Caco-2 (cell line): ENCODE measurements around the gene TRPV5. TPM values are rescaled to one million over a fixed set of nuclear protein-coding genes. Genes with fewer than 3 reads are reported as not detected.

Experiments
- BruUV-seq: library from RNA; stranded (reverse); fragments of 400-500 nt; replicated peaks from 2 replicates; lab custom pipeline; 2021; lab: Mats Ljungman, UMichigan
- CTCF ChIA-PET: fragments of 300-600 bp; sonication (Branson Sonifier 250); formaldehyde crosslinking; loops from one replicate; lab custom pipeline; 2022; ENCODE audit warnings: antibody characterized with exemption; lab: Charles Lee
- POLR2A ChIA-PET: fragments of 300-600 bp; sonication (Branson Sonifier 250); formaldehyde crosslinking; loops from one replicate; lab custom pipeline; 2022; ENCODE audit warnings: antibody characterized with exemption; lab: Charles Lee
- DNase-seq, 2 experiments: peaks; one replicate each; pipeline versions ENCODE4 v3.0.0 to v3.0.0-alpha.2; 2020 to 2022
- H3K27me3 ChIP-seq: replicated peaks from 2 replicates; pipeline ENCODE4 v1.6.0; 2011; ENCODE audit warnings: low read length; ENCODE audit not compliant: control insufficient read depth, insufficient read depth
- H3K36me3 ChIP-seq: 2 replicates; pipeline ENCODE4 v1.5.1; 2011; ENCODE audit warnings: low read length; ENCODE audit not compliant: control insufficient read depth, insufficient read depth
- H3K4me1 ChIP-seq: fragments of 250-450 bp; sonication (Bioruptor Pico); 2 replicates; pipeline ENCODE4 v1.5.1; 2020; ENCODE audit warnings: mild to moderate bottlenecking
- H3K4me3 ChIP-seq: 2 replicates; pipeline ENCODE4 v1.5.1; 2011; ENCODE audit warnings: low read depth, mild to moderate bottlenecking, control low read depth, low read length
- H3K9me3 ChIP-seq: fragments of 250-450 bp; sonication (Bioruptor Pico); 2 replicates; pipeline ENCODE4 v1.5.1; 2020; ENCODE audit warnings: mild to moderate bottlenecking, moderate library complexity
- H3K27ac Mint-ChIP-seq: one replicate; pipeline ENCODE4 v1.8.0; 2022; ENCODE audit warnings: mixed read lengths; ENCODE audit not compliant: unreplicated experiment
- H3K27me3 Mint-ChIP-seq: one replicate; pipeline ENCODE4 v1.8.0; 2022; ENCODE audit warnings: mixed read lengths; ENCODE audit not compliant: insufficient read depth, unreplicated experiment
- H3K36me3 Mint-ChIP-seq: one replicate; pipeline ENCODE4 v1.8.0; 2022; ENCODE audit warnings: mild to moderate bottlenecking, mixed read lengths; ENCODE audit not compliant: insufficient read depth, unreplicated experiment
- H3K4me1 Mint-ChIP-seq: one replicate; pipeline ENCODE4 v1.8.0; 2022; ENCODE audit warnings: low read depth, mixed read lengths; ENCODE audit not compliant: unreplicated experiment
- H3K4me3 Mint-ChIP-seq: one replicate; pipeline ENCODE4 v1.8.0; 2022; ENCODE audit warnings: mild to moderate bottlenecking, moderate library complexity, mixed read lengths; ENCODE audit not compliant: unreplicated experiment
- H3K9me3 Mint-ChIP-seq: one replicate; pipeline ENCODE4 v1.8.0; 2022; ENCODE audit warnings: mixed read lengths; ENCODE audit not compliant: unreplicated experiment
- intact Hi-C: fragments of 100-400 bp; cut with micrococcal nuclease; formaldehyde crosslinking; loops from one replicate; pipeline ENCODE4 v1.10.0; 2022; ENCODE audit not compliant: unreplicated experiment
- total RNA-seq: library from RNA; stranded (reverse); gene quantifications from 2 replicates; pipeline ENCODE4 v1.2.3, GENCODE V29; 2022
- TF ChIP-seq, protein P1 (sequence below), 2 experiments: fragments of 200-600 bp in 1 of 2; IDR thresholded peaks; 1 replicate in 1 of 2; 2 replicates in 1 of 2; pipeline versions ENCODE4 v1.5.1 to v1.8.0; 2011 to 2022; ENCODE audit warnings: antibody characterized with exemption in 1 of 2, control low read depth in 1 of 2, inconsistent platforms in 1 of 2, low read depth in 1 of 2, low read length in 1 of 2, mild to moderate bottlenecking in 1 of 2, moderate library complexity in 1 of 2; ENCODE audit not compliant: insufficient read depth in 1 of 2, severe bottlenecking in 1 of 2, unreplicated experiment in 1 of 2

Gene TRPV5
- total RNA-seq, 1 experiment from 2014 or later = not detected

DNA sequence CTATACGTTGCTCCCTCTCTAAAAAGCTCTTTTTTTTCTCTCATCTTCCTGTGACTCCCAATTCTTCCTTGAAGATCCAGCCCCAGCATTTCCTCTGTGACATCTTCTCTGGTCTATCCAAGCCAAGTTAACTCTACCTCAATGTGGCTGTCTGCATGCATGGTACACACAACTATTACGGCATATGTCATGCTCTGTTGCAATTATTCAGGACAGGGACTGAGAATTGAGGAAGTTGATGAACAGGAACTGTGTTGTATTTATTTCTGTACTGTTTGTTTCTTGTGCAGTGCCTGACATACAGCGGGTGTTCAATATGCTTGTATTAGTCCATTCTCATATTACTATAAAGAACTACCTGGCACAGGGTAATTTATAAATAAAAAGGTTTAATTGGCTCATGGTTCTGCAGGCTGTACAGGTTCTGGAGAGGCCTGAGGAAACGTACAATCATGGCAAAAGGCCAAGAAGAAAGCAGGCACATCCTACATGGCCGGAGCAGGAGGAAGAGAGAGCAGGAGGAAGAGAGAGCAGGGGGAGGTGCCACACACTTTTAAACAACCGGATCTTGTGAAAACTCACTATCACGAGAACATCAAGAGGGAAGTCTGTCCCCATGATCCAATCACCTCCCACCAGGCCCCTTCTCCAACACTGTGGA, 6.3 kb downstream of the TRPV5 start:
- H3K27me3 ChIP-seq = no peaks in the 10 kb centered on the region
- no peaks in the 10 kb centered on the region for H3K36me3 ChIP-seq
- H3K9me3 Mint-ChIP-seq = no peaks in the 10 kb centered on the region
- H3K4me1 ChIP-seq = peaks cover 18% of the 10 kb centered on the region
- TF ChIP-seq, protein P1, sequence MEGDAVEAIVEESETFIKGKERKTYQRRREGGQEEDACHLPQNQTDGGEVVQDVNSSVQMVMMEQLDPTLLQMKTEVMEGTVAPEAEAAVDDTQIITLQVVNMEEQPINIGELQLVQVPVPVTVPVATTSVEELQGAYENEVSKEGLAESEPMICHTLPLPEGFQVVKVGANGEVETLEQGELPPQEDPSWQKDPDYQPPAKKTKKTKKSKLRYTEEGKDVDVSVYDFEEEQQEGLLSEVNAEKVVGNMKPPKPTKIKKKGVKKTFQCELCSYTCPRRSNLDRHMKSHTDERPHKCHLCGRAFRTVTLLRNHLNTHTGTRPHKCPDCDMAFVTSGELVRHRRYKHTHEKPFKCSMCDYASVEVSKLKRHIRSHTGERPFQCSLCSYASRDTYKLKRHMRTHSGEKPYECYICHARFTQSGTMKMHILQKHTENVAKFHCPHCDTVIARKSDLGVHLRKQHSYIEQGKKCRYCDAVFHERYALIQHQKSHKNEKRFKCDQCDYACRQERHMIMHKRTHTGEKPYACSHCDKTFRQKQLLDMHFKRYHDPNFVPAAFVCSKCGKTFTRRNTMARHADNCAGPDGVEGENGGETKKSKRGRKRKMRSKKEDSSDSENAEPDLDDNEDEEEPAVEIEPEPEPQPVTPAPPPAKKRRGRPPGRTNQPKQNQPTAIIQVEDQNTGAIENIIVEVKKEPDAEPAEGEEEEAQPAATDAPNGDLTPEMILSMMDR (IDR thresholded peaks at IDR 0.05; ENCODE audit: insufficient read depth in 1 of 2, low read depth in 1 of 2, low read length in 1 of 2, severe bottlenecking in 1 of 2, unreplicated experiment in 1 of 2) = no peak
- POLR2A ChIA-PET = no interaction called here
- intact Hi-C loops = no loop called here
- DNase-seq = no peak
- no peaks in the 10 kb centered on the region for H3K36me3 Mint-ChIP-seq
- 0 out of 2 replicates have a peak, but pooled peaks cover 4% of the 10 kb centered on the region for H3K9me3 ChIP-seq
- no peak overlapping the region for H3K4me3 ChIP-seq
- no peaks in the 10 kb centered on the region for H3K27me3 Mint-ChIP-seq
- peaks cover 15% of the 10 kb centered on the region for H3K4me1 Mint-ChIP-seq
- H3K4me3 Mint-ChIP-seq = no peak overlapping the region
- CTCF ChIA-PET = no interaction called here
- no peak overlapping the region for H3K27ac Mint-ChIP-seq
- no TSS peak for BruUV-seq

DNA sequence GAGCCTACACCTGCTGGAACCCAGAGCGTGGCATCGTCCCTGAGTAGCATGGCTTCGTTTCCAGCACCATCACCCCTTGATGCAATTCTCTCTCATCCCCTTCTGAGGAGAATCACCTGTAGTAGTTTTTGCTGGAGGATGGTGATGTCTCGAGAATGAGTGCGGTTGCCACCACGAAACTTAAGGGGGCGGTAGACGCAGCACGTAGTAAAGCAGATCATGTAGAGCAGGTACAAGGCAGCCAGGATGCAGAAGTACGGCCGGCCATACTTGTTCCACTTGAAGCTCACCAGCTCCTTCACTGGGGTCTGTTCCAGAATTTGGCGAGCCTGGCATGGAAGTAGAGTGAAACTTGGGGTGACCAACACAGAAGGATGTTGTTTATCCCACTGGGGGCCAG, 8.1 kb downstream of the TRPV5 start:
- no peak overlapping the region for H3K4me3 ChIP-seq
- H3K27me3 Mint-ChIP-seq = no peaks in the 10 kb centered on the region
- CTCF ChIA-PET = interaction anchor here (0.6 kb wide), 1 partner anchor 10 kb away, joined by 3 read pairs; no protein-coding TSS in a partner anchor

DNA sequence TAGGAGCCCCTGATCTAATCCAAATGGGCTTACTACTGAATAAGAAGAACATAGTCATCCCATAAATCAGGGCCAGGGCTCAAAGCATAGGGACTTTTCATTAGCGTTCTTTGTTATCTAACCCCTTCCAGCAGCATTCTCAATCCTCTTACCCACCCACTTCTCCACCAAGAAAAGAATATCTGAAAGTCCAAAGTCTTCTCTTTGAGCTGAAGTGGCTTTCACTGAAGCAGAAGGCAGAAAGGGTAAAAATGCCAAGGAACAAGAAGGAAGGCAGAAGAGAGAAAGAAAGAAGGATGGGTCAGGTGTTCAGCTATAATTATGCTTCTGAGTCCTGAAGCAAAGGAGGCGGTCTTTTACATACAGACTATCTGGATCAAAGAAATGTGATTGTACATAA, 10.2 kb downstream of the TRPV5 start:
- Mint-ChIP-seq H3K4me1 (peaks cover 15% of the 10 kb centered on the region), H3K27me3 (no peaks in the 10 kb centered on the region), H3K9me3 (no peaks in the 10 kb centered on the region), H3K4me3 (no peak overlapping the region), H3K36me3 (no peaks in the 10 kb centered on the region), H3K27ac (peak overlapping the region; percentile 65)
- TF ChIP-seq, protein P1 (IDR thresholded peaks at IDR 0.05; ENCODE audit: insufficient read depth in 1 of 2, low read depth in 1 of 2, low read length in 1 of 2, severe bottlenecking in 1 of 2, unreplicated experiment in 1 of 2) = no peak
- DNase-seq = no peak
- Histone ChIP-seq H3K4me3 (no peak overlapping the region), H3K36me3 (no peaks in the 10 kb centered on the region), H3K4me1 (peaks cover 20% of the 10 kb centered on the region), H3K9me3 (no peaks in the 10 kb centered on the region), H3K27me3 (no peaks in the 10 kb centered on the region)
- ChIA-PET POLR2A (no interaction called here), CTCF (interaction anchor here (0.6 to 2.0 kb wide), 2 partner anchors 13 to 292 kb away, joined by 3 to 6 read pairs; no protein-coding TSS in a partner anchor)
- no TSS peak for BruUV-seq
- intact Hi-C loops = loop anchor here (1.0 kb wide), 1 partner anchor 10 kb away; no protein-coding TSS in a partner anchor

More for the DNA sequence above, 8.1 kb downstream of the TRPV5 start:
- Histone ChIP-seq H3K36me3 (no peaks in the 10 kb centered on the region), H3K4me1 (peaks cover 20% of the 10 kb centered on the region), H3K9me3 (no peaks in the 10 kb centered on the region), H3K27me3 (no peaks in the 10 kb centered on the region)
- no TSS peak for BruUV-seq
- intact Hi-C loops = no loop called here
- H3K36me3 Mint-ChIP-seq = no peaks in the 10 kb centered on the region
- H3K27ac Mint-ChIP-seq = no peak overlapping the region
- H3K9me3 Mint-ChIP-seq = no peaks in the 10 kb centered on the region
- POLR2A ChIA-PET = no interaction called here
- H3K4me3 Mint-ChIP-seq = no peak overlapping the region
- TF ChIP-seq, protein P1 (IDR thresholded peaks at IDR 0.05; ENCODE audit: insufficient read depth in 1 of 2, low read depth in 1 of 2, low read length in 1 of 2, severe bottlenecking in 1 of 2, unreplicated experiment in 1 of 2) = no peak
- peaks cover 15% of the 10 kb centered on the region for H3K4me1 Mint-ChIP-seq
- no peak for DNase-seq
